Amniotic stem cell (primary cell): ENCODE measurements around the gene SOCS2.
"Not testable (repeated sequence)": the region's sequence is repeated elsewhere in the genome, so short reads cannot be mapped to it uniquely, and the experiment has no call there.

Experiments used
- DNase-seq: peaks from one replicate; lab custom pipeline; 2025; lab: John Stamatoyannopoulos, UW

The SOCS2 gene, protein sequence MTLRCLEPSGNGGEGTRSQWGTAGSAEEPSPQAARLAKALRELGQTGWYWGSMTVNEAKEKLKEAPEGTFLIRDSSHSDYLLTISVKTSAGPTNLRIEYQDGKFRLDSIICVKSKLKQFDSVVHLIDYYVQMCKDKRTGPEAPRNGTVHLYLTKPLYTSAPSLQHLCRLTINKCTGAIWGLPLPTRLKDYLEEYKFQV

DNA sequence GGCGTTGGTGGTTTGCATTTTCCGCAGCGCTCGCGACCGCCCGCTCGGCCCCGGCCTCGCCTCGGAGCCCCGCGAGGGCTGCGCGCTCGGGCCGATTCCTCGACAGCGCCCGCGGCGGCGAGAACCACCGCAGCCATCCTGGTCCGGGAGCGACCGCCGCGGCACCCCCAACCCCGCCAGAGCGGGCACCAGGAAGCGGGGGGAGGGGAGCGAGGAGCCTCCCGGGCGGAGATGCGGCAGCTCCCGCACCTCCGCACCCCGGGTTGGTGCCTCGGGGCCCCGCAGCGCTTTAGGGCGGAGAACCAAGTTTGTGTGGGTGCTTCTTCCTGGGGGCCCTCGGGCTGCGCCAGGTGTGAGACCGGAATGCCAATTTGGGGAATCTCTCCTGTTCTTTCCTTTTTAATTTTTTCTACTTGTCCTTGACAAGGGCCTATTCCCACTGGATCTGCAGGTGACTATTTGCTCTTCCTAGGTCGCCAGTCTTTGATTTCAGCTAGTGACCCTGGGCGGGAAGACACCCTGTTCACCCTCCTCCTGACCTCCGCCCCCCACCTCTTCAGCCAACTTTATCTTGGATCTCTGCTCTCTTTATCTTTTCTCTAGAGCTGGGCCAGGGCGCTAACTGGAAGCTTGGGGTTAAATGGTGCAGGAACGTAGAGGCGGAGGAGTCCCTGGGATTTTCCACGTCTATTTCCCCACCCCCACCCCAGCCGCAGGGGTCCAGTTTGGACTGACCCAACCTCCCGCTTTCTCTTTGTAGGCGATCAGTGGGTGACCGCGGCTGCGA, at the start of gene SOCS2:
SOCS2 (plus strand) TSS at position 751 of the 787 bp plus-strand sequence. CDS start 223 bp downstream, outside the sequence.
- no peak for DNase-seq

DNA sequence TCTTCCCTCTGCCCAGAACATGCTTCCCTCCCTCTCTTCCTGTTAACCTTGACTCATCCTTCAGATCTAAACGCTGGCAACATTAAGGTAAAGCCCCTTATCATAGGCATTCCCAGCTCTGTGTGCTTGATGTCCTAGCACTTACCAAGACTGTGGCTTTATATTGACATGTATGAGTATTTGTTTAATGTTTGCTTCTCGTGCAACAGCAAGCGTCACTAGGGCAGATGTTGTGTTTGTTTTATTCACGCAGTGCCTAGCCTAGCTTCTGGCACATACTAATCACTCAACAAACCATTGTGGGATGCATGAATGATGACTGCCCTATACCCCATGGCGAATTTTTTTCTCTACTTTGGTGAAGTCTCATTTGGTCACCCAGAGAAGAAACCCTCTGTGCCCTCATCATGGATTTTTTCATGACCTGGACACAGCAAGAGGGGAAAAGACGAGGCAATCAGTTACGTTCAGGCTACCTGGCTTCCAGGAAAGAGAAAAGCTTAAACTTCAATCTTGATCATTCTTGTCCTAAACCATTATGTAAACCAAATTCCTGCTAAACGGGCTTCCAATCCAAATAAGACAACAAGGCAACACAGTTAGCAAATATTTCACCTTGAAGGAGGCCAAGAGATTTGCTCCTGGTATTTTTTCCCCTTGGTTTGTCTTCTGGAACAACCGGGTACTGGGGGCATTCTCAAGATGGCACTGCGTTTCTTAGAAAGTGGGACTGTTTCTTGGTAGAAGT, 47.9 kb upstream of the SOCS2 start:
- DNase-seq, result no peak

DNA sequence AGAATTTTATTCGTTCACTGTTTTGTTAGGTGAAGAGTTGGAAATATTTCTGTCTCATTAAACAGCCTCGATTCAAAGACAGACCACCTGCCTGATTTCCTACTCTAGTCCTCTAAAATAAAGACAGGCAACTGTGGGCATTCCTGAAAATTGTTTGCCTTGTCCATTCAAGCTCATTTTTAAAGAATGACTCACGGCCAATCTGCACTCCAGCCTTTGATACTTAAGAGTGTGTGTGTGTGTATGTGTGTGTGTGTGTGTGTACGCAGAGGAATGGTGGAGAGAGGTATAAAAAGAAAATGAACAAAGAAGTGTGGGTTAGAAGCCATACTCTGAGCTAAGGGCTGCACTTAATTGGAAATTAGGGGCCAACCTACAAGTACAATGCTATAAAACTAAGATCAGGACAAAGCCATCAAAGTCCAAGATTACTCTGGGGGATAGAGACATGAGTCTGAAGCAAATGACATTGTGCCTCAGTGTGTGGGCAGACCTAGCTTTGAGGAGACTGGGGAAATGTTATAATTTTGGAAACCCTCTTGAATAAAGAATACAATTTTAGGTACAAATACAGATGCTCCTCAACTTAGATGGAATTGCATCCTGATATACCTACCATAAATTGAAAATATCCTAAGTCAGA, 45.6 kb upstream of the SOCS2 start:
- peak; percentile 77 for DNase-seq

DNA sequence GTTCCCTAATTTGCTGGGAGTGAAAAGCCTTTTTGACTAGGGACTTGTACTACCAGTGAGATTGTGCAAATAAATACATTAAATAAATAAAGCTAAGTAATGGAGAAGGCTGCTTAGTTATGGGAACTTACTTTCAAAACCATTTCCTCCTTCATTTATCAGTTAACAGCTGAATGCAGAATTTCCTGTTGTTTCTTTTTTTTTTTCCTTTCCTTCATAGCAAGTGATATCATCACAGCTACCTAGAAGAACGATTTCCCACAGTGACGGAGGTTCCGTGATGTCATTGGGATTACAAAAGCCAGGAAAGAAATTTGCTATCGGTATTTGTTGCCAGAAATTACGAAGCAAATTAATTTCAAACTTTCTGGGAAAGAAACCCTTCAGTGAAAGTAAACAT, 42.1 kb upstream of the SOCS2 start:
- no peak for DNase-seq

DNA sequence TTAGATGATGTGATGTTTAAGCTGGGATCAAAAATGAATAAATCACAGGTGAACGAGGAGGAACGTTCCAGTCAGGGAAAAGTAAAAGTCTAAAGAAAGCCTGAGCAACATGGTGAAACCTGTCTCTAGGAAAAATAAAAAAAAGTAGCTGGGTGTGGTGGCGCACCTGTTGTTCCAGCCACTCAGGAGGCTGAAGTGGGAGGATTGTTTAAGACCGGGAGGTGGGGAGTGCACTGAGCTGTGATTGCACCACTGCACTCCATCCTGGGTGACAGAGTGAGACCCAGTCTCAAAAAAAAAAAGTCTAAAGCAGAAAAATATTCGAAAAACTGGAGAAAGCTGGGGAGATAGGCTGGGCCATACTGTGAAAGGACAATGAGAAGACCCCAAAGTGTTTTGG, 39.2 kb upstream of the SOCS2 start:
- no peak for DNase-seq

DNA sequence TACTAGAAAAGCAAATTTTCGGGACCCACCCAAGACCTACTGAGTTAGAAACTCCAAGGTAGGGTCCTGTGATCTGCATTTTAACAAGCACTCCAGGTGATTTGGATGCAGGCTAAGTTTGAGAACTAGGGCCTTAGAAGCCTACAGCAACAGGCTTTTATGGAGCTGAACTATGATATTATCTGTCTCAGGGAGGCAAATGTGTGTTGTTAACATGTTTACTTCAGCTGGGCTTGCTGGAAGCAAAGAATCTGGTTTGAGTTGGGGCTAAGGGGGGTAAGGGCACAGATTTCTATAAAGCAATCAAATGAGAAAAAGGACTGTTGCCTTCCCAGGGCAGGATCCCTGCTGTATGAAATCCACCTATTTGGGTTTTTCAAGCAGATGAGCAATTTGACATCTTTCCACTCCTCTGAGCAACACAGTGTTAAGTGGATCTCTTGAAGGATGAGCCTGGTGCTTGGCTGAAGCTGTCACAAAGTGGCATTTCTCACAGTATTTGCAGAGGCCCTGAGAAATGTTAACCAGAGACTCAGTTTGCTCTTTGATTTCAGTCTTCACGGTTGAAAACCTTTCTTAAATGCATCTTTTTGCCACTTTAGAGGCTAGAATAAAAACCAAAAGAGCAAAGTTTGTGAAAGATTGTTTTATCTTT, 36.2 kb upstream of the SOCS2 start:
- no peak for DNase-seq

DNA sequence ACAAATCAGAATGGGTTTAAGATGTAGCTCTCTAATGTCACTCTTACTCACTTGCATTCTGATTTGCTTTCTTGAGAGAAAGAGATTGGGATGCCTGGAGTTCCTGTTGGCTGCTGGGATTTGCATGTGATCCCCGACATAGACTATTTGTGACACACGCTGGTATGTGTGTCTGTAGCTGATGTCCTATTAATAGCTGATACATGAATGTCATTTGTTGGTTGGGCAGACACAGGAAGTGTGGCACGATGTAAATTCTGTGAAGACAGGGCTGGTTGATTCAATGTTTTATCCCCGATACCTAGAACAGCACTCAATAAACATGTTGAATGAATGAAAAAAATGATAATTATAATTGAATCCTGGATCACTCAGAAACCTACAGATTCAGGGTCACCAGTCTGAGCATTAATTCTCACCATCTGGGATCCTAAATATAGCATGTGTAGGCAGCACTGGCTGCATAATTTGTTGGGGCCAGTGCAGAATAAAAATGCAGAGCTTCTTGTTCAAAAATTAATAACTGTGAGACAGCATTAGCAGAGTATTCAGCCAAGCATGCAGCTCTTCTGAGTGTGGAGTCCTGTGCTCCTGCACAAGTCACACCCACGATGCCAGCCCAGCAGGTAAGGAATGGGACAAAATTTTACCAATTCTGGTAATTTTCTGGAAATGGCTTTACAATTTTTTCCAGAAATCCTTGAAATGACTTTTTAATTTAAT, 35.5 kb upstream of the SOCS2 start:
- no peak for DNase-seq

DNA sequence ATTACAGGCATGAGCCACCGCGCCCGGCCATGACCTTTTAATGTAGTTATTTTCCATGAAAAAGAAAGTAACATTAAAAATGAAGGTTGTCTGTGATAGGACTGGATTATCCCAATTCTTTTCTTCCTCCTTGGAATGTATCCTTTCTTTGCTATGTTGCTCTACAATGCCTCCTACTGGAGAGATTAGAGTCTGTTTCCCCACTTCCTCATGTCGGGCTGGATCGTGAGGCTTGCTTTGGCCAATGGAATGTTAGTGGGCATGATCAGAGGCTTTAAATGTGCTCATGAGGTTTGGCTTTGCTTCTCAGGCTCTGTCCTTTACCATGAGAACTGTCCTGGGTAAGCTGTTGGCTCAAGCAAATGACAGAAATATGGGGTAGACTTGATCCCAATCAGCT, 34.7 kb upstream of the SOCS2 start:
- DNase-seq, result no peak

DNA sequence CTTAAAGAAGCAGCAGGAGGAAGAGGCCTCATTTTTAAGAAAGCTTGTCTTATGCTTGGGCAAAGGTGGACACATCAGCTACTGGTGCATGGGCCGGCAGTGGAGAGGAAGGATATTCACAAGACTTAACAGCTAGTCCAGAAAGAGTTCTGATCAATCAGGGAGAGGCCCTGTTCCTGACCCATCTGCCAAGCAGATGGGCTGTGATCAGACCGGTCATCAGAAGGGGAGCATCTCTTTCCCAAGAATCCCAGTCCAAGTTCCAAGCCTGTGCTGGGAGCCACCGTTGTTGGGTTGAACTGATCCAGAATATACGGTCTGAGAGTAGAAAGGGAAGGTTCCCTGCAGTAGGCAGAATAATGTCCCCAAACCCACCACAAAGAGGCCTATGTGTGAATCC, 32.7 kb upstream of the SOCS2 start:
- no peak for DNase-seq

DNA sequence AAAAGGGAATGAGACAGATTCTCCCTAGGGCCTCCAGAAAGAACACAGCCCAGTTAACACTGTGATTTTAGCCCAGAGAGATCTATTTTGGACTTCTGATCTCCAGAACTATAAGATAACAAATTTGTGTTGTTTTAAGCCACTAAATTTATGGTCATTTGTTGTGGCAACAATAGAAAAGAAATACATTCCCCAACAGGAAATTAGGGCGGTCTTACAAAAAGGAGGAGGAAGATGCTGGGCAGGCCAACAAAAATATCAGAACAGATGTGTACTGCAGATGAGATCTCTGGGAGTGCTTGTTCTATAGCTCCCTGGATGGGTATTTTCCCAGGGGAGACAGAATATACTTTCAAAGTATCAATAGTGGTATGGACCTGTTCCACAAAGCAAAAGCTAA, 32.0 kb upstream of the SOCS2 start:
- DNase-seq, result no peak

DNA sequence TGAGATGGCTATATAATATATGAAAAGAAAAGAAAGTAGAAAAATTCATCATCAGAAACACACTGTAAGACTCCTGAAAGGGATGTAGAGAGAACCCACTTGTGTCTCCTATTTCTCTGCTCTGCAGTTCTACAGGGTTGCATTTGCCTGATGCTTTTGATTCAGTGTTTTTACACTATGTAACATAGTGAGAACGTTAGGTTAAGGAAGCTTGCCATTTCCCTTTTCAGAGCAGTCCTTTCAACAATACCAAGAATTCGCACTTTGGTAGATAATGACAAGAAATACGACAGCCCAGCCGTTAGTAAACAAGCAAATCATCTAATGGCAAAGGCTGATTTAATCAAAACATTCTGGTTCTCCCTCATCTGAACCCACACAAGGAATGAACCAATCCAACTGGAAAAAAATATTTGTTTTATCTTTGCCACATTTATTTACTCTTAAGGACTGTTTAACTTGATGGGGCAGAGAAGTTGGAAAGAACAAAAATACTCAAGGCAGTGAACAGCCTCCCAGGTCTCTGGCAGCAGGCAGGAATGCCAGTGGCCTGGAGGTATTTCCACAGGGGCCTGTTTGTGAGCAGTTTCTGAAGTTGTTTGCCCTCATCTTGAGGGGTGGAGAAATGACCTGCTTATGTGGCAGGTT, 30.8 kb upstream of the SOCS2 start:
- DNase-seq, result no peak

DNA sequence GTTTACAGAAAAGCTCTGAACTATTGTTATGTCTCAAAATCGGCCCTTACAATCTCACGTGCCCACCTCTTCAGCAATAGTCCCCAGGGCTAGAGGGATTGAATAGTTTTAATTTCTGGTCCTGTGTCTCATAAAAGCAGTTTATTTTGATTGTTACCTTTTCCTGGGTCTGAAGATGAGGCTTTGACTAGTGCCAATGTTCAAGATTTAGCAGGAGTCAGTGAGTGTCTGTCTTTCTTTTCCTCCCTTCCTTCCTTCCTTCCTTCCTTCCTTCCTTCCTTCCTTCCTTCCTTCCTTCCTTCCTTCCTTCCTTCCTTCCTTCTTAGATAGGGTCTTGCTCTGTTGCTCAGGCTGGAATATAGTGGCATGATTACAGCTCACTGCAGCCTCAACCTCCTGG, 24.7 kb upstream of the SOCS2 start:
- DNase-seq, result no peak

DNA sequence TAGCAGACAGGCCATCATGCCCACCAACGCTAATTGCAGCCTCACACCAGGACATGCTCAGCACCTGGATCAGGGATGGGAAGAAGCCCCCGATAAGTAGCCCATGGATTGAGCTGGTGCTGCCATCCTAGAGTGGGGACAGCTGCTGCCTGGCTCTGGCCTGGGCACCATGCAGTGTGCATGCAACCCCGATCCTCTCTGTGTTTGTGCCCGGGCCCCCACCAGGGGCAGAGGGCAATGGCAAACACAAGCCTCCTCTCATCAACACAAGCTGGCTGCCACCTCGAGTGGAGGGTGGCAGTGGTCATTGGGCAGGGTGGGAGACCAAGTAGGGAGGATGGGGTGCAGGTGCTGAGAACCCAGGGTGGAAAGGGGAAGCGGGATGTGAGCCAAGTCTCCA, 23.3 kb upstream of the SOCS2 start:
- DNase-seq, result no peak

DNA sequence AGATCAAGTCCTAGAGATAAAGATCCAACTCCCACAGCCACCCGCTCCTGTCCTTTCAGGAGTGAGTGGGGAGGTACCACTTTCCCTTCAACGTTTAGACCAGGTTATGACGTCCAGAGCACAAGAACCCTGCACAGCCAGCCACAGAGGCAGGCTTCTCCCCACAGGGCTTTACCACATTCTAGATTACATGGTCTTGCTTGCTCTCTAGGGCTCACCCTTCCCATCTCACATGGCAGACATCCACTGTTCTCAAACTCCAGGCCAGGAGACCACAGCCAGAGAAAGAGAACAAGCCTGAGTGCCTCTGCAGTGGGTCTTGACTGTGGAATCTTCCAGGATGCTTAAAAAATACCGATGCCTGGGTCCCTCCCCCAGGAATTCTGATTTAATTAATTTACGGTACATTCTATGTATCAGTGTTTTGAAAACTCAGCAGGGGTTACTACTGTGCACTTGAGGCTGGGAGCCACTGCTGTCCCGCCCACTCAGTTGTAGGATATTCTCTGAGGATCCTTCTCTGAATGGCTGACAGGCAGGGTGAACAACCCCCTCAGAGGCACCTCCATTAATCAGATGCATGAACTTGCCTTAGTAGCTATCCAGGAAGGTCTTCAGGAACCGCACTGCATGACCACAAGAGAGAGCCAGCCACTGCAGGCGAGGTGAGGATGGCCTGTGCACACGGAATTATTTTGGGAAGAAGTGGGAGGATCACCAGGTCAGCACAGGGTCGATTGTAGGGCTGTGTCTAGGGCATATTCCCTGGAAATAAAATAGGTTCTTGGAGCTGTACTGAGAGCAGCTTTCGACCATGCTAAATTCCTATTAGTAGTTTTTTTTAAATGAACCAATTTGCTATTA, 21.5 kb upstream of the SOCS2 start:
- no peak for DNase-seq

DNA sequence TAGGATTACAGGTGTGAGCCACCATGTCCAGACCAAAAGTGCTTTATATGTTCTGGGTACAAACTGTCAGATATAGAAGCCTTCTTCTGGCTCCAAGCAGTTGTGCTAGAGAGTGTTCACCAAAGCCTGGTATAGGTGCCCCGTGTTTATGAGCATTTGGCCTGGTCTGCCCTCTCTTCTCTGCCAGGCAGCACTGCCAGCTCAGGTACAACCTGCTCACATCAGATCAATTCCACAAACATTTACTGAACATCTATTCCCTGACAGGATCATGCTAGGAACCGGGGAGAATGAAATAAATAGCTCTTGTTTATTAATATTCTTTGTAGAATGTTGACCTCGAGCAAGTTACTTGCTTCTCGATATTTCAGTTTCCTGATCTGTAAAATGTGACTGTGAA, 20.0 kb upstream of the SOCS2 start:
- no peak for DNase-seq

DNA sequence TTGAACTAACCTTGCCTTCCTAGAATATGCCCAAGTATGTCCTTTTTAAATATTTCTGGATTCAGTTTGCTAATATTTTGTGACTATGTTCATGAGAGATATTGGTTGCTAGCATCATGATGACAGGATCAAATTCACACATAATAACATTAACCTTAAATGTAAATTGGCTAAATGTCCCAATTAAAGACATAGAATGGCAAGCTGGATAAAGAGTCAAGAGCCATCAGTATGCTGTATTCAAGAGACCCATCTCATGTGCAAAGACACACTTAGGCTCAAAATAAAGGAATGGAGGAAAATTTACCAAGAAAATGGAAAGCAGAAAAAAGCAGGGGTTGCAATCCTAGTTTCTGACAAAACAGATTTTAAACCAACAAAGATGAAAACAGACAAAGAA, 14.6 kb upstream of the SOCS2 start:
- not testable (repeated sequence) for DNase-seq

DNA sequence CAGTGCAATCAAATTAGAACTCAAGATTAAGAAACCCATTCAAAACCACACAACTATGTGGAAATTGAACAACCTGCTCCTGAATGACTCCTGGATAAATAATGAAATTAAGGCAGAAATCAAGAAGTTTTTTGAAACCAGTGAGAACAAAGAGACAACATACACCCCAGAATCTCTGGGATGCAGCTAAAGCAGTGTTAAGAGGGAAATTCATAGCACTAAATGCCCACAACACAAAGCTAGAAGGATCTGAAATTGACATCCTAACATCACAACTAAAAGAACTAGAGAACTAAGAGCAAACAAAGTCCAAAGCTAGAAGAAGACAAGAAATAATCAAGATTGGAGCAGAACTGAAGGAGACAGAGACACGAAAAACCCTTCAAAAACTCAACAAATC, 13.8 kb upstream of the SOCS2 start:
- DNase-seq, result not testable (repeated sequence)

DNA sequence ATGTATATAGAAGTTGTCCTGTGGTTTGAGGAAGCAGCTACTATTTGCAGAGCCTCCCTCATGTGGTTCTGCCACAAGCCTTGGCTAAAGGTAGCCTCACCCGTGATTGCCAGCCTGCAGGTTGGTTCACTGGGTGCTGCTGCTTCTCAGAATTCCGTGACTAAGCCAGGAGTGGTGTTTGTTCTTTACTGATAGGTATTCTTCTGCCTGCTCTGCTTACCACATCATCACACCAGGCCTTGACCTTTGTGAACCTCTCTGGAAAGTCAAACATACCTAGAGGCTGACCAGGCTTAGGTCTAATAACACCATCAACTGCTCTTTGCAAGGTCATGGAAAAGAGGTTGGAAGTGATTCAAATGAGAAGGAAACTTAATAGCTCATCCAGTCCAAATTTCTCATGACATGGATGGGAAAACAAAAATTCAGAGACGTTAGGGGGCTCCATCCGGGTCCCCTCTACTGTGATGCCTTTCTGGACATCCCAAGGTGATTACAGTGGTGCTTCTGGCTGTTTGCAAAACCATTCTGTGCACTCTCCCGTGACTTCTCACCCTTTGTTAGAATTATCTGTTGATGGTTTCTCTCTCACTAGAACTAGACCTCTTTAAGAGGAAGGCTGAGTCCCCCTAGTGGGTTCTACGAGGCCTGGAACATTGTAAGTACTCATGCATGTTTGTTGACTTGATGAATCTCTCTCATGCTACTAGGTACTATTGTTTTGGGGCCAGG, 8.5 kb upstream of the SOCS2 start:
- no peak for DNase-seq

DNA sequence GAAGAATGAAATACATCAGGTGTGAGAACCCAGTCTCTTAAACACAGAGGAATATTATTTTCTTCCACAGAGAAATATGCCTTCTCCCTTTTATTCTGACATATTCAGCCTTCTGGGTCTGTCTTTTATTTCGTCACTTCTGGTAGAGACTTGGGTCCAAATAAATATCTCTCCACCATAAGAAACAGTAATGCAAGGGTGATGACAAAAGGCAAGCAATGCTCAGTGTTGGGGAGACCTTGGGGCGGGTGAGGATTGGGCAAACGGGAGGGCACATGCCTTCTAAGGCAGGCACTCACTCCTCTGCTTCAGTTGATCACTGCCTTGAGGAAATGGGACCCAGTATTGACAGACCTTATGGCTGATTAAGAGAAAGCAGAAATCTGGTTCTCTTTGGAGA, 6.7 kb upstream of the SOCS2 start:
- DNase-seq, result no peak
